Pons (tissue), 1 donor: ENCODE measurements around the gene MDK.

Source experiments
- DNase-seq: peaks from one replicate; pipeline ENCODE4 v3.0.0-alpha.2; 2016; ENCODE audit warnings: low spot score

Gene MDK

GRCh38 chr11:46383974-46384701 lies 2.7 kb downstream of the MDK start:
- DNase-seq, result no peak

- DNase-seq, result no peak
These were observed 3.9 kb downstream of the MDK start for GRCh38 chr11:46385169-46386004.

- DNase-seq, result no peak
These were observed 4.6 kb downstream of the MDK start for GRCh38 chr11:46386005-46386578.

GRCh38 chr11:46386674-46387073 lies 5.2 kb downstream of the MDK start:
- DNase-seq, result no peak

- no peak for DNase-seq
These were observed 6.0 kb downstream of the MDK start for GRCh38 chr11:46387456-46387855.

- no peak for DNase-seq
These were observed 6.6 kb downstream of the MDK start for GRCh38 chr11:46387919-46388618.

GRCh38 chr11:46388619-46389449 lies 7.4 kb downstream of the MDK start:
- no peak for DNase-seq

GRCh38 chr11:46389450-46390330 lies 8.2 kb downstream of the MDK start:
- peak; percentile 17 for DNase-seq

GRCh38 chr11:46390331-46391171 lies 9.1 kb downstream of the MDK start:
- no peak for DNase-seq

GRCh38 chr11:46391186-46391577 lies 9.7 kb downstream of the MDK start:
- DNase-seq, result no peak

- DNase-seq, result no peak
These were observed 10.3 kb downstream of the MDK start, which contains the start of gene CHRM4 for GRCh38 chr11:46391578-46392420. CHRM4 (minus strand) TSS chr11:46391776; CDS start chr11:46386557, 5,219 bp downstream.

GRCh38 chr11:46392421-46393230 lies 11.2 kb downstream of the MDK start:
- peak; percentile 45 for DNase-seq

GRCh38 chr11:46393231-46393616 lies 11.8 kb downstream of the MDK start:
- no peak for DNase-seq

GRCh38 chr11:46393759-46394158 lies 12.3 kb downstream of the MDK start:
- no peak for DNase-seq

GRCh38 chr11:46397526-46397925 lies 16.1 kb downstream of the MDK start:
- DNase-seq, result no peak

GRCh38 chr11:46402957-46403902 lies 21.8 kb downstream of the MDK start:
- no peak for DNase-seq
